ENCODE results near the gene CLEC4D.

Gene CLEC4D

DNA sequence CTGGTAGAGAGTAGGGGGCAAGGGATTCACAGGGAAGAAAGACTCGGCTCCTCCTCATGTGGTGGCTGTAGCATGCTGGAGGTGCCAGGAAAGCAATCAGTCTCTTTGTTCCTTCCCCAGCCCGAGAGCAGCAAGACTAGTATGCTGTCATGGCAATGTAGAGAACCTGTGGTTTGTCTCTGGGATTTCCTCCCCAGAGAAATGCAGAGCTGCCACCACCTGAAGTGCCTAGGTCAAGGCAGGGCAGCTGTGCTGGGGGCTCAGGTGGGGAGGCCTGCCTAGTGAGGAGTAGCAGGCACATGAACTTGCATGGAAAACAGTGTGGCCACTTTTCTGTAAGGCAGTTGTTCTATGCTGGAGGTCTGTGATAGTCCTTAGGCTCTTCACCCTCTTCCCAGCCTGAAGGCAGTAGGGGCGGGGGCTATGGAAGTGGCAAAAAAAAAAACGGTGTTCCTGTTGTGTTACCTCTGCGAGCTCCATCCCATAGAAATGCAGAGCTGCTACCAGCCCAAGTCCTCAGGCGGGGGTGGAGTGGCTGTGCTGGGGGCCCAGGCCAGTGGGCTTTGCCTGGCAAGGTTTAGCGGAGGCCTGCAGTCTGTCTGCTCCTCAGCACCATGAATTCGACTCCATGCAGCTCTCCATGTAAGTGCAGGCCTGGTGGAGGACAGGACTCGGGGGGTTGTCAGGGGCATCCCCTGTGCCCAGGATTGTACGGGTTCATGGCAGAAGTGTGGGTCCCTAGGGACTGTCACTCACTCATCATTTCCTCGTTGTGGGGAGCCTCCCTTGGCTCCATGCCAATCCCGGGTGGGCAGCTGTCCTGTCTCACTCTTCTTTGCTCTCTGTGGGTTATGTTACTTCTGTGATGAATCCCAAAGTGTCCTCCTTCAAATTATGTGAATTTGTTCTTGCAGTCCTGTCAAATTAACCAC lies 4.1 kb upstream of the CLEC4D start:
- Histone ChIP-seq H2BK5ac (ENCODE audit: low read length) (peak overlapping the region; percentile 32), H3K9me3 (replicated peaks in 1 of 2; ENCODE audit: control insufficient read depth in 2 of 2, insufficient read depth in 1 of 2, low read depth in 1 of 2, low read length in 2 of 2) (no peaks in the 10 kb centered on the region), H3K27me3 (ENCODE audit: control insufficient read depth in 3 of 3, insufficient read depth in 3 of 3, low read depth in 1 of 3, low read length in 3 of 3) (peaks cover 0 to 3% (median 2%) of the 10 kb centered on the region in 3 experiments), H4K91ac (ENCODE audit: low read depth, low read length, poor library complexity) (no peak overlapping the region), H3K4me1 (ENCODE audit: control insufficient read depth in 2 of 2, insufficient read depth in 1 of 2, low read depth in 1 of 2, low read length in 2 of 2) (peaks cover 0 to 13% of the 10 kb centered on the region in 2 donors), H2BK120ac (ENCODE audit: low read depth, low read length) (no peak overlapping the region), H2BK15ac (ENCODE audit: low read length) (no peak overlapping the region), H2AK5ac (ENCODE audit: low read depth, low read length) (peak overlapping the region; percentile 22), H2BK12ac (ENCODE audit: low read length) (peak overlapping the region; percentile 24), H3K14ac (ENCODE audit: low read length) (peak overlapping the region; percentile 85), H3K79me1 (ENCODE audit: low read depth, low read length) (no peaks in the 10 kb centered on the region), H3K36me3 (replicated peaks in 1 of 2; ENCODE audit: control insufficient read depth in 2 of 2, insufficient read depth in 2 of 2, low read length in 2 of 2) (no peaks in the 10 kb centered on the region), H3K18ac (ENCODE audit: low read length) (peak overlapping the region; percentile 70), H2AFZ (ENCODE audit: low read length) (no peak overlapping the region), H3K4me2 (ENCODE audit: insufficient read depth, low read length, poor library complexity, severe bottlenecking) (no peak overlapping the region), H3K9ac (ENCODE audit: low read depth, low read length, poor library complexity) (no peak overlapping the region), H3K4ac (ENCODE audit: low read length) (no peak overlapping the region), H3K4me3 (ENCODE audit: low read length in 2 of 2) (no peak overlapping the region), H4K8ac (ENCODE audit: low read depth, low read length) (no peak overlapping the region), H3K23ac (ENCODE audit: low read depth, low read length, poor library complexity) (no peak overlapping the region), H3K27ac (replicated peaks; ENCODE audit: low read length) (no peak overlapping the region)
- no peak for DNase-seq (ENCODE audit: low spot score)
- WGBS, 2 donors (ENCODE audit: extremely low coverage in 2 of 2, insufficient read length in 2 of 2, insufficient replicate concordance in 1 of 2): no CpG with 5 or more reads among the region's 12 CpGs

DNA sequence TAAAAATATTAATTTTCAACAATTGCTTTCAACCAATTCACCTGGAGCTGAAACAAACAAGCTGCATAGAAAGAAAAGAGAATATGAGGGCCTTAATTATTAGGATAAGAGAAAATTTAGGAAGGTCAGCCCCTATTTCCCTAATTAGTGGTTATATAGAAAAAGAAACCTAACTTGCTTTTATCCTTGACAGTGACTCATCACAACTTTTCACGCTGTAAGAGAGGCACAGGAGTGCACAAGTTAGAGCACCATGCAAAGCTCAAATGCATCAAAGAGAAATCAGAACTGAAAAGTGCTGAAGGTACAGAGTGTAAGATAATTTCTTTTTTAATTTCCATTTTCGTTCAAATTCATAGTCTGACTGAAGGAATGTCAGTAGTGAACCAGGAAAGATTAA lies 4.7 kb downstream of the CLEC4D start:
- WGBS, 2 donors (ENCODE audit: extremely low coverage in 2 of 2, insufficient read length in 2 of 2, insufficient replicate concordance in 1 of 2): no CpG with 5 or more reads among the region's 2 CpGs
- Histone ChIP-seq H2BK120ac (ENCODE audit: low read depth, low read length) (no peak overlapping the region), H3K27ac (replicated peaks; ENCODE audit: low read length) (no peak overlapping the region), H3K79me1 (ENCODE audit: low read depth, low read length) (no peaks in the 10 kb centered on the region), H3K4me1 (ENCODE audit: control insufficient read depth in 2 of 2, insufficient read depth in 1 of 2, low read depth in 1 of 2, low read length in 2 of 2) (no peaks in the 10 kb centered on the region), H2AK5ac (ENCODE audit: low read depth, low read length) (no peak overlapping the region), H2BK15ac (ENCODE audit: low read length) (no peak overlapping the region), H4K91ac (ENCODE audit: low read depth, low read length, poor library complexity) (no peak overlapping the region), H3K14ac (ENCODE audit: low read length) (no peak overlapping the region), H3K36me3 (replicated peaks in 1 of 2; ENCODE audit: control insufficient read depth in 2 of 2, insufficient read depth in 2 of 2, low read length in 2 of 2) (no peaks in the 10 kb centered on the region), H3K27me3 (ENCODE audit: control insufficient read depth in 3 of 3, insufficient read depth in 3 of 3, low read depth in 1 of 3, low read length in 3 of 3) (no peaks in the 10 kb centered on the region), H3K18ac (ENCODE audit: low read length) (no peak overlapping the region), H3K9me3 (replicated peaks in 1 of 2; ENCODE audit: control insufficient read depth in 2 of 2, insufficient read depth in 1 of 2, low read depth in 1 of 2, low read length in 2 of 2) (no peaks in the 10 kb centered on the region), H2BK5ac (ENCODE audit: low read length) (no peak overlapping the region), H2BK12ac (ENCODE audit: low read length) (no peak overlapping the region), H3K9ac (ENCODE audit: low read depth, low read length, poor library complexity) (no peak overlapping the region), H3K4me2 (ENCODE audit: insufficient read depth, low read length, poor library complexity, severe bottlenecking) (no peak overlapping the region), H2AFZ (ENCODE audit: low read length) (no peak overlapping the region), H3K4ac (ENCODE audit: low read length) (no peak overlapping the region), H3K23ac (ENCODE audit: low read depth, low read length, poor library complexity) (no peak overlapping the region), H4K8ac (ENCODE audit: low read depth, low read length) (no peak overlapping the region), H3K4me3 (ENCODE audit: low read length in 2 of 2) (no peak overlapping the region)
- no peak for DNase-seq (ENCODE audit: low spot score)

DNA sequence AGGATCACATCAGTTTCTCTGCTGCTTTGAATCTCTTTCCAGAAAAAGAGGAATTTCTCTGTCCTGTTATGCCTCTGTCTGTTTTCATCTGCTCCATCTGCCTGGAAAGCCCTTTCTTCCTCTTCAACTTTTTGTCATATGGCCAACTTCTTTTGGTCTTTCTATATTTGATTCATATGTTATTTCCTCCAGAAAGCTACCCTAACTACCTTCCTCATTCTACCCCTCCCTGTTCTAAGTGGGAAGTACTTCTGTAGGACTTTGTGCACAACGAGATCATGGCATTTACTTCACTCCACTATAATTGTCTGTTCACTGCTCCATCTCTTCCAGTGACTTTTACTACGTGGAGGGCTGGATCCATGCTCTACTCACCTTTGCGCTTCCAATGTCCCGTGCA lies 5.9 kb downstream of the CLEC4D start:
- no peak for DNase-seq (ENCODE audit: low spot score)
- Histone ChIP-seq H3K36me3 (replicated peaks in 1 of 2; ENCODE audit: control insufficient read depth in 2 of 2, insufficient read depth in 2 of 2, low read length in 2 of 2) (no peaks in the 10 kb centered on the region), H2BK5ac (ENCODE audit: low read length) (no peak overlapping the region), H2BK12ac (ENCODE audit: low read length) (no peak overlapping the region), H3K4me2 (ENCODE audit: insufficient read depth, low read length, poor library complexity, severe bottlenecking) (no peak overlapping the region), H3K79me1 (ENCODE audit: low read depth, low read length) (no peaks in the 10 kb centered on the region), H4K91ac (ENCODE audit: low read depth, low read length, poor library complexity) (no peak overlapping the region), H3K4me1 (ENCODE audit: control insufficient read depth in 2 of 2, insufficient read depth in 1 of 2, low read depth in 1 of 2, low read length in 2 of 2) (no peaks in the 10 kb centered on the region), H3K27ac (replicated peaks; ENCODE audit: low read length) (no peak overlapping the region), H3K4ac (ENCODE audit: low read length) (no peak overlapping the region), H2AFZ (ENCODE audit: low read length) (no peak overlapping the region), H3K27me3 (ENCODE audit: control insufficient read depth in 3 of 3, insufficient read depth in 3 of 3, low read depth in 1 of 3, low read length in 3 of 3) (no peaks in the 10 kb centered on the region), H3K14ac (ENCODE audit: low read length) (no peak overlapping the region), H2BK15ac (ENCODE audit: low read length) (no peak overlapping the region), H4K8ac (ENCODE audit: low read depth, low read length) (no peak overlapping the region), H3K23ac (ENCODE audit: low read depth, low read length, poor library complexity) (no peak overlapping the region), H3K9me3 (replicated peaks in 1 of 2; ENCODE audit: control insufficient read depth in 2 of 2, insufficient read depth in 1 of 2, low read depth in 1 of 2, low read length in 2 of 2) (no peaks in the 10 kb centered on the region), H2AK5ac (ENCODE audit: low read depth, low read length) (no peak overlapping the region), H3K18ac (ENCODE audit: low read length) (no peak overlapping the region), H3K4me3 (ENCODE audit: low read length in 2 of 2) (no peak overlapping the region), H2BK120ac (ENCODE audit: low read depth, low read length) (no peak overlapping the region), H3K9ac (ENCODE audit: low read depth, low read length, poor library complexity) (no peak overlapping the region)
- no CpG with 5 or more reads among the region's 4 CpGs for WGBS, 2 donors (ENCODE audit: extremely low coverage in 2 of 2, insufficient read length in 2 of 2, insufficient replicate concordance in 1 of 2)

DNA sequence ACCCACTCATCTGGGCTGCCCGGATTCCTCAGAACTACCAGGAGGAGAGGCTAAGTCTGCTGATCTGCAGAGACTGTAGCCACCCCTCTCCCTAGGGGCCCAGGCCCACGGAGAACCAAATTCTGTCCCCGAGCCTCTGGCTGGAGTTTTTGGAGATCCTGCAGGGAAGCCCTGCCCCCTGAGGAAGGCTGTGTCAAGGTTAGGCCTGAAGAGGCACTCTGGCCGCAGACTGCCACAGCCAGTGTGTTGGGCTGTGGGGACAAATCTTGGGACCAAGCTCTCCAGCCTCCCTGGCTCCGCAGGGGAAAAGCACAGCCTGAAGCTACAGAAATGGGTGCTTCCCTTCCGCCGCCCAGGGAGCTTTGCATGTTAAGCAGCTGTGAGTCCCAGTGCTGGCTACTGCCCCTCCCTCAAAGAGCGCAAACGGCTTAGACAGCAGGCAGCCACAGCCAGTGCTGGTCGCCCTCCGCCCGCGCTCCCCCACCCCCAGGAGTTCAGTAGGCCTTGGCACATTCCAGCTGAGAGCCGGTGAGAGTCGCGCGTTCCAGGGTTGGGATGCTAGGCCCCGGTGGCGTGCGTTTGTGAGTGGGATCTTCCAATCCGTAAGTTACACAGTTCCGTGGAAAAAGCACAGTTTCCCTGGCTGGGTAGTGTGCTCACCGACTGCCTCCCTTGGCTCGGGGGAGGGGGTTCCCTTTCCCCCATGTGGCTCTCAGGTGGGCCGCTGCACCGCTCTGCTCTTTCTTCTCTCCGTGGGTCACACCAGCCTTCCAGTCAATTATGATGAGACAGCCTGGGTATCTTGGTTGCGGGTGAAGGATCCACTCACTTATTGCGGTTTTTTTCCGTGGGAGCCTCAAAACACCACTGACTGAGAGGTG lies 14.2 kb downstream of the CLEC4D start:
- no peak overlapping the region for H2AK5ac ChIP-seq (ENCODE audit: low read depth, low read length)
- H3K4me2 ChIP-seq (ENCODE audit: insufficient read depth, low read length, poor library complexity, severe bottlenecking): no peak overlapping the region
- H3K14ac ChIP-seq (ENCODE audit: low read length): no peak overlapping the region
- peaks cover 0 to 3% of the 10 kb centered on the region in 2 donors for H3K4me1 ChIP-seq (ENCODE audit: control insufficient read depth in 2 of 2, insufficient read depth in 1 of 2, low read depth in 1 of 2, low read length in 2 of 2)
- H3K4me3 ChIP-seq (ENCODE audit: low read length in 2 of 2): no peak overlapping the region
- no peak overlapping the region for H2AFZ ChIP-seq (ENCODE audit: low read length)
- DNase-seq (ENCODE audit: low spot score): no peak
- H4K91ac ChIP-seq (ENCODE audit: low read depth, low read length, poor library complexity): no peak overlapping the region
- H3K79me1 ChIP-seq (ENCODE audit: low read depth, low read length): no peaks in the 10 kb centered on the region
- peak overlapping the region; percentile 58 for H3K18ac ChIP-seq (ENCODE audit: low read length)
- no peak overlapping the region for H3K9ac ChIP-seq (ENCODE audit: low read depth, low read length, poor library complexity)
- no peak overlapping the region for H4K8ac ChIP-seq (ENCODE audit: low read depth, low read length)
- H2BK120ac ChIP-seq (ENCODE audit: low read depth, low read length): no peak overlapping the region
- H3K27me3 ChIP-seq (ENCODE audit: control insufficient read depth in 3 of 3, insufficient read depth in 3 of 3, low read depth in 1 of 3, low read length in 3 of 3): no peaks in the 10 kb centered on the region
- H2BK5ac ChIP-seq (ENCODE audit: low read length): no peak overlapping the region
- no peak overlapping the region for H2BK15ac ChIP-seq (ENCODE audit: low read length)
- WGBS, 2 donors (ENCODE audit: extremely low coverage in 2 of 2, insufficient read length in 2 of 2, insufficient replicate concordance in 1 of 2): no CpG with 5 or more reads among the region's 30 CpGs
- H3K9me3 ChIP-seq (replicated peaks in 1 of 2; ENCODE audit: control insufficient read depth in 2 of 2, insufficient read depth in 1 of 2, low read depth in 1 of 2, low read length in 2 of 2): peaks cover 0 to 3% of the 10 kb centered on the region in 2 donors
- H2BK12ac ChIP-seq (ENCODE audit: low read length): no peak overlapping the region
- no peak overlapping the region for H3K23ac ChIP-seq (ENCODE audit: low read depth, low read length, poor library complexity)
- H3K27ac ChIP-seq (replicated peaks; ENCODE audit: low read length): no peak overlapping the region
- no peak overlapping the region for H3K4ac ChIP-seq (ENCODE audit: low read length)
- H3K36me3 ChIP-seq (replicated peaks in 1 of 2; ENCODE audit: control insufficient read depth in 2 of 2, insufficient read depth in 2 of 2, low read length in 2 of 2): no peaks in the 10 kb centered on the region

Data from neuronal stem cell (in vitro differentiated cells).